NB4 (cell line): ENCODE results near the gene SLC38A4.

Source experiments
- CTCF ChIP-seq: IDR thresholded peaks from one replicate; pipeline ENCODE4 v1.5.1; 2012; ENCODE audit warnings: low read depth, low read length
- MYC ChIP-seq: IDR thresholded peaks from 2 replicates; pipeline ENCODE4 v1.6.1; 2011; ENCODE audit warnings: low read depth, low read length
- POLR2A ChIP-seq: IDR thresholded peaks from 2 replicates; pipeline ENCODE4 v1.6.1; 2011; ENCODE audit warnings: mild to moderate bottlenecking; ENCODE audit not compliant: insufficient read length; ENCODE audit errors: extremely low read depth

- TF ChIP-seq POLR2A: no peak
- no peak for TF ChIP-seq CTCF
- no peak for TF ChIP-seq MYC
Observed at GRCh38 chr12:46811185-46811584, 14.6 kb downstream of the SLC38A4 start.
